Activated T-helper 2 cell treated with anti-CD3 and anti-CD28 coated beads, Interferon-gamma antibody, Interleukin-2, Interleukin-4, amounts not matched to agents 10 μg/mL and 5 μg/mL and 100 μg/mL, durations not matched to agents 14 hours and 24 hours and 36 hours (primary cell): ENCODE data around the gene ALDH3B2. TPM values are rescaled to one million over a fixed set of nuclear protein-coding genes. Genes with fewer than 3 reads are reported as not detected.
"Not testable (repeated sequence)": the region's sequence is repeated elsewhere in the genome, so short reads cannot be mapped to it uniquely, and the experiment has no call there.

ENCODE experiments used
- DNase-seq: peaks from one replicate; pipeline ENCODE4 v3.0.0; 2021; ENCODE audit warnings: low spot score
- H3K27ac Mint-ChIP-seq: one replicate; pipeline ENCODE4 v1.8.0; 2021; ENCODE audit warnings: mixed read lengths
- H3K27me3 Mint-ChIP-seq: one replicate; pipeline ENCODE4 v1.8.0; 2021; ENCODE audit warnings: low read depth, mixed read lengths
- H3K36me3 Mint-ChIP-seq: one replicate; pipeline ENCODE4 v1.8.0; 2021; ENCODE audit warnings: low read depth, mixed read lengths
- H3K4me1 Mint-ChIP-seq: one replicate; pipeline ENCODE4 v1.8.0; 2021; ENCODE audit warnings: low read depth, mixed read lengths
- H3K4me3 Mint-ChIP-seq: one replicate; pipeline ENCODE4 v1.8.0; 2021; ENCODE audit warnings: low read depth, mild to moderate bottlenecking, moderate library complexity, mixed read lengths
- H3K9me3 Mint-ChIP-seq: one replicate; pipeline ENCODE4 v1.8.0; 2021; ENCODE audit warnings: mixed read lengths
- intact Hi-C: fragments of 100-400 bp; cut with micrococcal nuclease; formaldehyde crosslinking; loops from one replicate; pipeline ENCODE4 v1.15.1; 2023
- total RNA-seq: library from RNA; stranded (reverse); gene quantifications from 2 replicates; pipeline ENCODE4 v1.2.3, GENCODE V29; 2022

Gene ALDH3B2
- not detected in 2 replicates for total RNA-seq

- Mint-ChIP-seq H3K4me3 (no peak within 1 kb of the TSS), H3K36me3 (no peaks in the 10 kb centered on the region), H3K9me3 (peaks cover 4% of the 10 kb centered on the region), H3K27ac (no peak within 1 kb of the TSS), H3K4me1 (no peaks in the 10 kb centered on the region), H3K27me3 (peaks cover 14% of the 10 kb centered on the region)
- DNase-seq: no peak
- intact Hi-C loops: no loop called here
Observed at GRCh38 chr11:67674442-67674871, at the start of gene ALDH3B2. Gene ALDH3B2 (minus strand): TSS chr11:67674623. CDS start chr11:67666935, 7,688 bp downstream.

GRCh38 chr11:67723036-67723435, 48.6 kb upstream of the ALDH3B2 start:
- not testable (repeated sequence) for H3K4me1 Mint-ChIP-seq, H3K36me3 Mint-ChIP-seq, H3K4me3 Mint-ChIP-seq, H3K27me3 Mint-ChIP-seq, H3K9me3 Mint-ChIP-seq, DNase-seq, H3K27ac Mint-ChIP-seq
- intact Hi-C loops: loop anchor here (10.0 kb wide), 1 partner anchor 78 kb away; no protein-coding TSS in a partner anchor

GRCh38 chr11:67716226-67716625, 41.8 kb upstream of the ALDH3B2 start:
- H3K9me3 Mint-ChIP-seq, H3K27me3 Mint-ChIP-seq, DNase-seq, H3K36me3 Mint-ChIP-seq, H3K27ac Mint-ChIP-seq, H3K4me1 Mint-ChIP-seq, intact Hi-C loops, H3K4me3 Mint-ChIP-seq: not testable (repeated sequence)

GRCh38 chr11:67715801-67716200, 41.4 kb upstream of the ALDH3B2 start:
- H3K36me3 Mint-ChIP-seq, intact Hi-C loops, H3K4me1 Mint-ChIP-seq, H3K9me3 Mint-ChIP-seq, H3K27ac Mint-ChIP-seq, DNase-seq, H3K4me3 Mint-ChIP-seq: not testable (repeated sequence)
- peaks cover 11% of the 10 kb centered on the region for H3K27me3 Mint-ChIP-seq

- H3K4me1 Mint-ChIP-seq, H3K36me3 Mint-ChIP-seq, H3K27ac Mint-ChIP-seq, H3K9me3 Mint-ChIP-seq, H3K4me3 Mint-ChIP-seq, intact Hi-C loops, H3K27me3 Mint-ChIP-seq: not testable (repeated sequence)
- peak; percentile 48 for DNase-seq
Observed at GRCh38 chr11:67713892-67714509, 39.6 kb upstream of the ALDH3B2 start.

GRCh38 chr11:67711676-67712075, 37.3 kb upstream of the ALDH3B2 start:
- H3K4me3 Mint-ChIP-seq, intact Hi-C loops, H3K9me3 Mint-ChIP-seq: not testable (repeated sequence)

GRCh38 chr11:67711212-67711611, 36.8 kb upstream of the ALDH3B2 start:
- H3K36me3 Mint-ChIP-seq, H3K27me3 Mint-ChIP-seq, DNase-seq, H3K9me3 Mint-ChIP-seq, intact Hi-C loops, H3K4me3 Mint-ChIP-seq, H3K4me1 Mint-ChIP-seq, H3K27ac Mint-ChIP-seq: not testable (repeated sequence)

More at GRCh38 chr11:67711676-67712075, 37.3 kb upstream of the ALDH3B2 start:
- H3K27ac Mint-ChIP-seq, H3K36me3 Mint-ChIP-seq, DNase-seq, H3K4me1 Mint-ChIP-seq, H3K27me3 Mint-ChIP-seq: not testable (repeated sequence)

GRCh38 chr11:67709806-67710205, 35.4 kb upstream of the ALDH3B2 start:
- H3K4me1 Mint-ChIP-seq, H3K9me3 Mint-ChIP-seq, H3K36me3 Mint-ChIP-seq, H3K4me3 Mint-ChIP-seq, DNase-seq, H3K27ac Mint-ChIP-seq, intact Hi-C loops, H3K27me3 Mint-ChIP-seq: not testable (repeated sequence)

- H3K4me1 Mint-ChIP-seq: no peaks in the 10 kb centered on the region
- H3K27ac Mint-ChIP-seq: no peak overlapping the region
- H3K27me3 Mint-ChIP-seq: peaks cover 12% of the 10 kb centered on the region
- no peaks in the 10 kb centered on the region for H3K36me3 Mint-ChIP-seq
- DNase-seq: no peak
- H3K9me3 Mint-ChIP-seq: no peaks in the 10 kb centered on the region
- intact Hi-C loops: no loop called here
- H3K4me3 Mint-ChIP-seq: no peak overlapping the region
Observed at GRCh38 chr11:67705264-67705663, 30.8 kb upstream of the ALDH3B2 start.

GRCh38 chr11:67704524-67704923, 30.1 kb upstream of the ALDH3B2 start:
- H3K36me3 Mint-ChIP-seq: no peaks in the 10 kb centered on the region
- H3K27ac Mint-ChIP-seq: no peak overlapping the region
- H3K4me1 Mint-ChIP-seq: no peaks in the 10 kb centered on the region
- H3K27me3 Mint-ChIP-seq: peaks cover 12% of the 10 kb centered on the region
- H3K4me3 Mint-ChIP-seq: no peak overlapping the region
- intact Hi-C loops: no loop called here
- DNase-seq: no peak
- no peaks in the 10 kb centered on the region for H3K9me3 Mint-ChIP-seq

GRCh38 chr11:67703709-67704108, 29.3 kb upstream of the ALDH3B2 start:
- H3K27me3 Mint-ChIP-seq: peaks cover 12% of the 10 kb centered on the region
- H3K4me3 Mint-ChIP-seq, H3K36me3 Mint-ChIP-seq, H3K9me3 Mint-ChIP-seq, H3K27ac Mint-ChIP-seq, H3K4me1 Mint-ChIP-seq, DNase-seq, intact Hi-C loops: not testable (repeated sequence)

- Mint-ChIP-seq H3K9me3 (no peaks in the 10 kb centered on the region), H3K4me1 (no peaks in the 10 kb centered on the region), H3K27me3 (peaks cover 12% of the 10 kb centered on the region), H3K4me3 (no peak overlapping the region), H3K36me3 (no peaks in the 10 kb centered on the region), H3K27ac (no peak overlapping the region)
- no peak for DNase-seq
- intact Hi-C loops: no loop called here
Observed at GRCh38 chr11:67700548-67701262, 26.3 kb upstream of the ALDH3B2 start.

GRCh38 chr11:67700141-67700540, 25.7 kb upstream of the ALDH3B2 start:
- Mint-ChIP-seq H3K4me3 (no peak overlapping the region), H3K27ac (no peak overlapping the region), H3K4me1 (no peaks in the 10 kb centered on the region), H3K9me3 (no peaks in the 10 kb centered on the region), H3K36me3 (no peaks in the 10 kb centered on the region), H3K27me3 (peaks cover 12% of the 10 kb centered on the region)
- intact Hi-C loops: no loop called here
- DNase-seq: no peak
